Hepatocyte (in vitro differentiated cells): Measurements from ENCODE around the gene TPM2. TPM values are rescaled to one million over a fixed set of nuclear protein-coding genes. Genes with fewer than 3 reads are reported as not detected.
A peak's percentile ranks its signal among the peaks of the same experiment; 100 is the strongest.

ENCODE experiments used
- DNase-seq: peaks from one replicate; pipeline ENCODE4 v3.0.0-alpha.2; 2016; ENCODE audit warnings: low spot score
- H2AFZ ChIP-seq: fragments of 200-600 bp; sonication (generic); 2 replicates; pipeline ENCODE4 v1.6.0; 2016; ENCODE audit warnings: antibody characterized with exemption, mild to moderate bottlenecking
- H3K27ac ChIP-seq: fragments of 200-600 bp; sonication (generic); 2 replicates; pipeline ENCODE4 v1.5.1; 2016; ENCODE audit warnings: mild to moderate bottlenecking
- H3K27me3 ChIP-seq: fragments of 200-600 bp; sonication (generic); 2 replicates; pipeline ENCODE4 v1.6.1; 2016
- H3K36me3 ChIP-seq: fragments of 200-600 bp; sonication (generic); replicated peaks from 2 replicates; pipeline ENCODE4 v1.5.1; 2016; ENCODE audit warnings: low read depth; ENCODE audit not compliant: insufficient read depth
- H3K4me1 ChIP-seq: fragments of 200-600 bp; sonication (generic); 2 replicates; pipeline ENCODE4 v1.5.1; 2016; ENCODE audit warnings: mild to moderate bottlenecking, moderate library complexity; ENCODE audit not compliant: insufficient read depth
- H3K4me2 ChIP-seq: fragments of 200-600 bp; sonication (generic); 2 replicates; pipeline ENCODE4 v1.6.0; 2016
- H3K4me3 ChIP-seq: fragments of 200-600 bp; sonication (generic); 2 replicates; pipeline ENCODE4 v1.5.1; 2016; ENCODE audit warnings: mild to moderate bottlenecking
- H3K79me2 ChIP-seq: fragments of 200-600 bp; sonication (generic); 2 replicates; pipeline ENCODE4 v1.6.0; 2017; ENCODE audit warnings: mild to moderate bottlenecking
- H3K9me2 ChIP-seq: fragments of 200-600 bp; sonication (generic); replicated peaks from 2 replicates; pipeline ENCODE4 v1.6.0; 2017; ENCODE audit warnings: mild to moderate bottlenecking; ENCODE audit not compliant: insufficient read depth
- H3K9me3 ChIP-seq: fragments of 200-600 bp; sonication (generic); 2 replicates; pipeline ENCODE4 v1.5.1; 2016; ENCODE audit warnings: low read depth, mild to moderate bottlenecking
- H4K20me1 ChIP-seq: fragments of 200-600 bp; sonication (generic); 2 replicates; pipeline ENCODE4 v1.6.0; 2016; ENCODE audit warnings: mild to moderate bottlenecking; ENCODE audit not compliant: insufficient read depth, poor library complexity, severe bottlenecking
- CTCF ChIP-seq: fragments of 200-600 bp; sonication (generic); IDR thresholded peaks from 2 replicates; pipeline ENCODE4 v1.5.1; 2016; ENCODE audit warnings: antibody characterized with exemption, mild to moderate bottlenecking; ENCODE audit not compliant: poor library complexity
- EZH2 ChIP-seq: fragments of 200-600 bp; sonication (generic); IDR thresholded peaks from 2 replicates; pipeline ENCODE4 v1.6.1; 2016; ENCODE audit warnings: antibody characterized with exemption, mild to moderate bottlenecking, borderline replicate concordance
- EZH2phosphoT487 ChIP-seq: fragments of 200-600 bp; sonication (generic); IDR thresholded peaks from one replicate; pipeline ENCODE4 v1.6.1; 2018; ENCODE audit warnings: antibody characterized with exemption, mild to moderate bottlenecking, low read depth, moderate library complexity; ENCODE audit not compliant: unreplicated experiment, severe bottlenecking
- WGBS: methylation state at CpG from one replicate; pipeline ENCODE4 v1.1.6; 2016; ENCODE audit warnings: low lambda C conversion rate; ENCODE audit errors: missing lambda C conversion rate; 5-methylcytosine and 5-hydroxymethylcytosine counted together
- polyA plus RNA-seq: library from polyadenylated mRNA; unstranded; fragments of >200 nt; fragmentation: Nextera tagmentation; extraction: Ambion mirVana; gene quantifications from 2 replicates; pipeline ENCODE4 v1.2.1, GENCODE V29; 2016
- total RNA-seq: library from RNA; depleted of rRNA; stranded (reverse); fragments of >200 nt; gene quantifications from 2 replicates; pipeline ENCODE4 v1.2.3, GENCODE V29; 2014

The TPM2 gene
- total RNA-seq (98.7 and 106 TPM in 2 replicates), polyA plus RNA-seq (166 and 203 TPM in 2 replicates)

DNA sequence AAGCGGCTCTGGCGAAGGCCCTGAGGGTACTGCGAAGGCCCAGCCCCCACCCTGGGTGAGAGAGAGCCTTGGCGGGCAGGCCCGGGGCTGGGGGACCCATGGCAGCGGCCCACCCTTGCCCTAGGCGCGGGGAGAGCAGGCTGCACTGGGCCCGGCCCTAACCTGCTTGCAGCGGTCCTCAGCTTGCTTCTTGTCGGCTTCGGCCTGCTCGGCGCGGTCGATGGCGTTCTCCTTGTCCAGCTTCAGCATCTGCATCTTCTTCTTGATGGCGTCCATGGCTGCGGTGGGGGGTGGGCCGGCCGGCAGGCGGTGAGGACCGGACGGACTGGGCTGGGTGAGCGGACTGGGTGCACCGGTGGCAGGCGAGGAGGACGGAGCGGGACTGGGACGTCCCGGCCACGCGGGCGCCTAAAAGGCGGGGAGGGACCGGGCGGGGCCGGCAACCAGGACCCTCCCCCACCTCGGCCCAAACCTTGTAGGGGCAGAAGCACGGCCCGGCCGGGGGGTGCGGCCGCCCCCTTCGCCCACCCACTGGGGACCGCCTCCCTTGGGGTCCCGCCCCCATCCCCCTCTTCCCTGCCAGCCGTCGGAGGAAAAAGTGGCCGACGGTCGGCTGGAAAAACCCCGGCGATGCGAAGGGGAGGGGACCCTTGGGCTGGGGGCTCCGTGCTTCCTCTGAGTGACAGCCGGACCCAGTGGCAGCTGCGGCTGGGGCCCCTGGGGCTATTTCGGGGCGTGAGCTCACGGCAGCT lies at the start of gene TPM2:
Gene TPM2 (minus strand): TSS at position 384 of the 752 bp plus-strand sequence. CDS start 108 bp downstream, at position 276.
- Histone ChIP-seq H3K4me2 (peak within 1 kb of the TSS; percentile 99), H4K20me1 (no peaks in the 10 kb centered on the region), H3K4me1 (peaks cover 20% of the 10 kb centered on the region), H3K9me3 (no peaks in the 10 kb centered on the region), H3K36me3 (no peaks in the 10 kb centered on the region), H3K27ac (peak within 1 kb of the TSS; percentile 94), H2AFZ (peak within 1 kb of the TSS; percentile 94), H3K79me2 (peaks cover 3% of the 10 kb centered on the region), H3K4me3 (peak within 1 kb of the TSS; percentile 90), H3K9me2 (no peaks in the 10 kb centered on the region), H3K27me3 (no peaks in the 10 kb centered on the region)
- TF ChIP-seq EZH2 (no peak), EZH2phosphoT487 (no peak), CTCF (no peak)
- WGBS, result 13% methylated on average over 31 of the region's 61 CpGs
- DNase-seq, result peak; percentile 60

- no peak overlapping the region for H3K27ac ChIP-seq
- H2AFZ ChIP-seq, result no peak overlapping the region
- H3K27me3 ChIP-seq, result no peaks in the 10 kb centered on the region
- H3K4me1 ChIP-seq, result peaks cover 7% of the 10 kb centered on the region
- H3K9me2 ChIP-seq, result no peaks in the 10 kb centered on the region
- no peak overlapping the region for H3K4me3 ChIP-seq
- no peaks in the 10 kb centered on the region for H3K36me3 ChIP-seq
- H3K79me2 ChIP-seq, result peaks cover 29% of the 10 kb centered on the region
- TF ChIP-seq EZH2 (no peak), EZH2phosphoT487 (no peak), CTCF (no peak)
- WGBS, result over 99% methylated on average over 7 of the region's 7 CpGs
- peaks cover 10% of the 10 kb centered on the region for H4K20me1 ChIP-seq
- no peak for DNase-seq
- no peak overlapping the region for H3K4me2 ChIP-seq
- H3K9me3 ChIP-seq, result no peaks in the 10 kb centered on the region
Observed at GRCh38 chr9:35738924-35739323, 49.2 kb upstream of the TPM2 start.

DNA sequence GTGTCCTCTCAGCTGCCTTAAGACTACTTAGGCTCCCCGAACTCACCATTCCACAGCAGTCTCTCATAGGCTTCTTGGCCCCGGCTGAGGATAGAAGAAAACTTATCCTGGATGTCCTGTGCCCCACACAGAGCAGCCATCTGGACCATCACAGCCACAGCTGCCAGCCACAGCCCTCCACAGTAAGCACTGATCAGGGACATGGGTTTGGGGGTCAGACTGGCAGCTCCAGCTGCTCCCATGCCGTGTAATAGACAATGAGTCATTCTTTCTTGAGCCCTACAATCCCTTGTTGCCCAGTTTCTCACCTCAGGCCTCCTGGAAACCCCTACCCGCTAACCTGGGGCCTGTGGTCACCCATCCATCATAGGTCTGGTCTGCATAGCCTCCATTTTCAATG lies 48.5 kb upstream of the TPM2 start:
- no peak for TF ChIP-seq CTCF
- TF ChIP-seq EZH2, result no peak
- no peak for TF ChIP-seq EZH2phosphoT487
- WGBS, result 94% methylated on average over 4 of the region's 4 CpGs
- peaks cover 14% of the 10 kb centered on the region for H3K4me1 ChIP-seq
- H3K27ac ChIP-seq, result no peak overlapping the region
- no peaks in the 10 kb centered on the region for H3K36me3 ChIP-seq
- DNase-seq, result no peak
- H3K27me3 ChIP-seq, result no peaks in the 10 kb centered on the region
- no peaks in the 10 kb centered on the region for H3K9me3 ChIP-seq
- no peak overlapping the region for H3K4me2 ChIP-seq
- H3K79me2 ChIP-seq, result peaks cover 29% of the 10 kb centered on the region
- no peak overlapping the region for H2AFZ ChIP-seq
- H3K9me2 ChIP-seq, result no peaks in the 10 kb centered on the region
- H3K4me3 ChIP-seq, result no peak overlapping the region
- H4K20me1 ChIP-seq, result peaks cover 8% of the 10 kb centered on the region
